Common myeloid progenitor, CD34-positive (primary cell): ENCODE results near the gene ZBTB25.

Experiments used
- CTCF ChIA-PET: fragments of 350-600 bp; sonication (Branson Sonifier 250); formaldehyde crosslinking; loops from one replicate; lab custom pipeline; 2021; ENCODE audit warnings: antibody characterized with exemption; lab: Charles Lee
- POLR2A ChIA-PET: fragments of 350-600 bp; sonication (Branson Sonifier 250); formaldehyde crosslinking; loops from one replicate; lab custom pipeline; 2021; ENCODE audit warnings: antibody characterized with exemption; lab: Charles Lee
- DNase-seq, 3 donors: peaks; one replicate each; pipeline versions ENCODE4 v3.0.0 to v3.0.0-alpha.2; 2013
- H3K27ac ChIP-seq, 2 experiments: 1 replicate in 1 of 2; 2 replicates in 1 of 2; pipeline ENCODE4 v1.7.0; 2013; ENCODE audit warnings: inconsistent platforms in 2 of 2, low read length in 2 of 2, mild to moderate bottlenecking in 2 of 2, low read depth in 1 of 2, moderate library complexity in 1 of 2; ENCODE audit not compliant: severe bottlenecking in 2 of 2, insufficient read depth in 1 of 2, poor library complexity in 1 of 2
- H3K27me3 ChIP-seq, 5 experiments: replicated peaks in 2 of 5; 1 replicate in 3 of 5; 2 replicates in 2 of 5; pipeline versions ENCODE4 v1.6.1 to v1.7.0; 2013; ENCODE audit warnings: low read length in 4 of 5, mild to moderate bottlenecking in 2 of 5, moderate library complexity in 2 of 5, inconsistent platforms in 1 of 5; ENCODE audit not compliant: insufficient read depth in 5 of 5, control insufficient read depth in 4 of 5
- H3K36me3 ChIP-seq, 4 experiments: 1 replicate in 2 of 4; 2 replicates in 2 of 4; pipeline versions ENCODE4 v1.6.1 to v1.7.0; 2013; ENCODE audit warnings: low read length in 3 of 4, control low read depth in 1 of 4, mild to moderate bottlenecking in 1 of 4; ENCODE audit not compliant: control insufficient read depth in 4 of 4, insufficient read depth in 4 of 4
- H3K4me1 ChIP-seq, 4 experiments: 1 replicate in 3 of 4; 2 replicates in 1 of 4; pipeline versions ENCODE4 v1.6.1 to v1.7.1; 2013; ENCODE audit warnings: low read length in 3 of 4, mild to moderate bottlenecking in 3 of 4, control low read depth in 1 of 4, inconsistent platforms in 1 of 4, moderate library complexity in 1 of 4; ENCODE audit not compliant: control insufficient read depth in 4 of 4, insufficient read depth in 4 of 4; ENCODE audit errors: control extremely low read depth in 1 of 4
- H3K4me3 ChIP-seq, 7 experiments: 1 replicate in 4 of 7; 2 replicates in 3 of 7; pipeline versions ENCODE4 v1.5.1 to v1.7.0; 2013; ENCODE audit warnings: mild to moderate bottlenecking in 7 of 7, low read length in 6 of 7, moderate library complexity in 6 of 7, inconsistent platforms in 2 of 7, low read depth in 2 of 7, control low read depth in 1 of 7; ENCODE audit not compliant: insufficient read depth in 4 of 7, control insufficient read depth in 1 of 7; ENCODE audit errors: extremely low read depth in 1 of 7
- H3K9me3 ChIP-seq, 5 experiments: 1 replicate in 4 of 5; 2 replicates in 1 of 5; pipeline versions ENCODE4 v1.6.1 to v1.7.1; 2013; ENCODE audit warnings: low read length in 4 of 5, mild to moderate bottlenecking in 2 of 5, inconsistent platforms in 1 of 5, low read depth in 1 of 5, moderate library complexity in 1 of 5; ENCODE audit not compliant: control insufficient read depth in 4 of 5, insufficient read depth in 2 of 5; ENCODE audit errors: control extremely low read depth in 1 of 5
- WGBS: methylation state at CpG from one replicate; pipeline ENCODE4 v1.1.5; 2013; ENCODE audit not compliant: insufficient coverage; 5-methylcytosine and 5-hydroxymethylcytosine counted together

ZBTB25 gene

DNA sequence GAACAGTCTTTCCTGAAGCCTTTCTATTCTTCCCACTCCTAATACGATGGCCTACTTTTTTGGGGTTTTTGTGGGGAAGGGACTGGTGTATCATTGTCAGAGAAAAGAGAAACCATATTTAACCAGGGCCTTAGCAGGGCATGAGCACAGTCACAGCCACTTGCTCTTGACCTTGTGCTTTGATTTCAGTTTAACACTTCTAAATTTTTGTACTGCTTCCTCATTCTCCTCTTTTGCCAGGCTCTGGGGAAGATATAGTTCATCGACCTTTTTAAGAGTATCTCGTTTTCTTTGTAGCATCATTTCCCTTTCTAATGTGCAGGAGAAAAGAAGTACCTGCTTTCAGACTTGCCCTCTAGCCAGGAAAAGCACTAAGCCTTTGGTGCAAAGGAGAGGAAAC lies 3.1 kb upstream of the ZBTB25 start:
- no CpG with 5 or more reads among the region's 3 CpGs for WGBS
- peak overlapping the region in 1 of 2 experiments; percentile 5 for H3K27ac ChIP-seq
- no peaks in the 10 kb centered on the region for H3K36me3 ChIP-seq
- peak overlapping the region in 5 of 7 experiments; percentile 3 to 63 (median 40) for H3K4me3 ChIP-seq
- ChIA-PET POLR2A (no interaction called here), CTCF (no interaction called here)
- peaks cover 33 to 75% (median 65%) of the 10 kb centered on the region in 4 experiments for H3K4me1 ChIP-seq
- peak in 1 of 3 donors; percentile 20 for DNase-seq
- no peaks in the 10 kb centered on the region for H3K27me3 ChIP-seq
- no peaks in the 10 kb centered on the region for H3K9me3 ChIP-seq

DNA sequence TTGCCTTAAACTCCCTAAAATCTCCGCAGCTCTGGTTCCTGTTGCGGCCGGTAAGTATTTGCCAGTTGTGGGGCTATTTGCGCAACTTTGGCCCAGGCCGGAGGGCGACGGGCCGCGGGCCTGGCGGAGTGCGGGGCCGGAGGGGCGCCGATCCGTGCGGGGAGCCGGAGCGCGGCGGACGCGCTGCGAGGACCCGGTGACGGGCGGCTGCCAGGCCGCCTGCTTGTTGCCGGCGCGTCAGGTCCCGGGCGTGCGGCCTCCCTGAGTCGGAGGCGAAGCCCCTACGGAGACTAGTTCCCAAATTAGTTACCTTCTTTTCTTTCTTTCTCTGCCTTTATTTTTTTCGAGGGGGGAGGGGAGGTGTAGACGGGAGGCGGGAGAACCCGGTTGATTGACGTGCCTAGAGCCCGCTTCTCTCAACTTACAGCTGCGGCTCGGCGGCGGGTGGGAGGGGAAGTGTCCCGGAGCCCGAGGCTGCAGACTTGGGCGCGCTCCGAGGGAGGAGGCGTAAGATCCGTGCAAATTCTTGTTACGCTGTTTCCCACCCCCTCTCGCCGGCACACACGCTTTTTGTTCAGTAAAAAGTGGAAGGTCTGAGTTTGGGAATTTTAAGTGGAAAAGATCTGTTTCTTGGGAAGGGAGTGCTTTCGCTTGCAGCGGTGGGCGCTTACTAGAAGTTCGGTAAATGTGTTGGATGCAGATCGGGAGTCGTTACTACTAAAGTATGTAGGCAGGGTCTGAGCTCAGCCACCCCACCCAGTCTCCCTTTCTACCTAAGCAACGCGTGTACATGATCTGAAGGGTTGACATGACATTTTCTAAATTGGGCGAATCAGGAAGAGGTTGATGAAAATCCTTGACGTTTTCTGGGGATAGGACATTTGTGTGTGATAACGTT lies 1.5 kb upstream of the ZBTB25 start:
- CTCF ChIA-PET: interaction anchor here (0.7 to 1.0 kb wide), 3 partner anchors 20 to 308 kb away, joined by 3 to 5 read pairs (median 3); no protein-coding TSS in a partner anchor
- Histone ChIP-seq H3K9me3 (no peaks in the 10 kb centered on the region), H3K4me3 (peak overlapping the region; percentile 75 to 97 (median 90)), H3K27me3 (no peaks in the 10 kb centered on the region), H3K36me3 (no peaks in the 10 kb centered on the region), H3K27ac (peak overlapping the region; percentile 97 to 99), H3K4me1 (peaks cover 33 to 74% (median 59%) of the 10 kb centered on the region in 4 experiments)
- WGBS: under 1% methylated on average over 48 of the region's 68 CpGs
- POLR2A ChIA-PET: interaction anchor here (1.0 to 2.7 kb wide), 6 partner anchors 10 to 167 kb away, joined by 3 to 8 read pairs (median 3); no protein-coding TSS in a partner anchor
- DNase-seq: peak; percentile 77 to 91 (median 89)

DNA sequence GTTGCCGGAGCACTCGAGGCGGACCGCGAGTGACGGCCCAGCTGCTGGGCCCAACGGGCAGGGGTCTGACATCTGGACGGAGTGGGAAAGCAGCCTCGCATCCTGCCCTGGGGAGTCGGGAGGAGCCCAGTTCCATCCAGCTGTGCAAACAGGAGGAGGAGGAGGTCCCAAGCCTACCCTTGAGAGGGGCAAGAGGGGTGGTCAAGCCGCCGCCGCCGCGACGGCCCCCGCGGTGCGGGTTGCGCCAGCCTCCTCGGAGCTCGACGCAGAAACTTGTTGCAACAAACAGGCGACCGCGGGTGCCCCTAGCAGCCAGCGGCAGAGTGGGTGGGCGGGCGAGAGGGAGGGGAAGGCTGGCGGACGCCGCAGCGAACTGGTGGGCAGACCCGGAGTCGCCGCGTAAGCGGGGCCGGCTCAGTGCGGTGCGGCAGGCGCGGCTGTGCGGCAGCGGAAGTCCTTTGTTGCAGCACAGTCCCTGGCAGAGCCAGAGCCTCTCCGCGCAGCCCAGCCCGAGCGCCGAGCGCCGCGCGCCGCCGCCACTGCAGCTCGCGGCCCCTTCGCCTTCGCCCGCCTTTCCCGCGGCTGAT lies 765 bp upstream of the ZBTB25 start, which contains the start of gene ZBTB1:
Gene ZBTB1 (plus strand): TSS at position 461 of the 587 bp plus-strand sequence. CDS start 16,735 bp downstream, outside the sequence.
- no peaks in the 10 kb centered on the region for H3K36me3 ChIP-seq
- peak within 1 kb of the TSS; percentile 97 to 99 for H3K27ac ChIP-seq
- H3K4me3 ChIP-seq: peak within 1 kb of the TSS; percentile 75 to 97 (median 90)
- ChIA-PET POLR2A (interaction anchor here (1.0 to 2.7 kb wide), 6 partner anchors 9 to 166 kb away, joined by 3 to 8 read pairs (median 3); no protein-coding TSS in a partner anchor), CTCF (interaction anchor here (0.7 to 0.8 kb wide), 2 partner anchors 19 to 307 kb away, joined by 3 read pairs; no protein-coding TSS in a partner anchor)
- no peaks in the 10 kb centered on the region for H3K27me3 ChIP-seq
- no peaks in the 10 kb centered on the region for H3K9me3 ChIP-seq
- H3K4me1 ChIP-seq: peaks cover 33 to 74% (median 61%) of the 10 kb centered on the region in 4 experiments
- DNase-seq: peak; percentile 88 to 96 (median 95)
- WGBS: under 1% methylated on average over 60 of the region's 63 CpGs

DNA sequence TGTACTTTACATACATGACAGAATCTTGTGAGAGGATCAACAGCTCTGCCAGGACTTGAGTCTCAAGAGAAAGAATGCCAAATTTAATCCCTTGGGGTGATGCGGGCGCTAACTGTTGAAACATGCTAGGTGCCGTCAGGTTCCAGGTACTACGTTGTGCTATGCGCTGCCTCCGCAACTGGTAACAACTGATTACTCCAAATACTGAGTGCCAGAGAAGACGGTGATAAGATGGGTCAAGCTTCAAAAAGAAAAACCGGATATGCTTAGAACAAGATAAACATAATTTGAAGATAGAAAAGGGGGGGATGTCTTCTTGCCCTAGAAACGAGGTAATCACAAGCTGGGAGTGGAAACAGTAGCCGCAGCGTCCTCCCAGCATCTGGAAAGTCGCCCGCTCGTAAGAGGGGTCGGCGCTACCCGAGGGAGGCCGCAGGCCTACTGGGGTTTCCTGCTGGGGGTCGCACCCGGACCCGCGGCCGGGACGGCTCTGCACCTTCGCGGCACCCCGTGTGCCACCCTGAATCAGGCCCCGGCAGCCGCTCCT lies 678 bp downstream of the ZBTB25 start:
- H3K36me3 ChIP-seq: no peaks in the 10 kb centered on the region
- ChIA-PET CTCF (interaction anchor here (0.7 to 3.2 kb wide), 6 partner anchors 8 to 136 kb away, joined by 3 to 16 read pairs (median 4); no protein-coding TSS in a partner anchor), POLR2A (interaction anchor here (0.9 to 1.7 kb wide), 3 partner anchors 10 to 165 kb away, joined by 3 to 5 read pairs (median 3); no protein-coding TSS in a partner anchor)
- peaks cover 31 to 61% (median 51%) of the 10 kb centered on the region in 4 experiments for H3K4me1 ChIP-seq
- peak overlapping the region; percentile 75 to 97 (median 90) for H3K4me3 ChIP-seq
- peak; percentile 27 to 58 (median 44) for DNase-seq
- 1% methylated on average over 26 of the region's 29 CpGs for WGBS
- H3K27ac ChIP-seq: peak overlapping the region; percentile 97 to 99
- H3K9me3 ChIP-seq: no peaks in the 10 kb centered on the region
- no peaks in the 10 kb centered on the region for H3K27me3 ChIP-seq

DNA sequence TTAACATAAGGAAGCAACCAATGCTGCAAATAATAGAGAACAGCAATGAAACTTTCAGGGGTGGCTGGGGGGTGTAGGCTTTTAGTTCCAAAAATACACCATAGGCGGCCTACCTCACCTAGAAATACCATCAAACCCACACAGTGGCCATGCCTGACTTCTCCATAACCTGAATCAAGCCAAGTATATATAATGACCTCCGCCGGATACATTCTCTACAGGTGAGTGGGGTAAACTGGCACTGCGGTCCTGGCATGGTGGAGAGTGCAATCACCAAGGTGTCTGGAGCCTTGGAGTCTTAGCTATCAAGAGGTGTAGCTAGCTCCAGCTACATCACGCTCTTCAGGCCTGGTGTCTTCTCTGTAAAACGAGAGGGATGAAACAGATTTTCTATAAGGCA lies 1.2 kb downstream of the ZBTB25 start:
- peak overlapping the region in 6 of 7 experiments; percentile 75 to 96 (median 86) for H3K4me3 ChIP-seq
- DNase-seq: peak in 1 of 3 donors; percentile 30
- ChIA-PET CTCF (interaction anchor here (0.7 to 3.2 kb wide), 7 partner anchors 9 to 135 kb away, joined by 3 to 16 read pairs (median 4); no protein-coding TSS in a partner anchor), POLR2A (interaction anchor here (0.9 to 1.1 kb wide), 2 partner anchors 9 to 42 kb away, joined by 3 to 5 read pairs; no protein-coding TSS in a partner anchor)
- peaks cover 0 to 3% (median under 1%) of the 10 kb centered on the region in 4 experiments for H3K36me3 ChIP-seq
- no peaks in the 10 kb centered on the region for H3K27me3 ChIP-seq
- H3K27ac ChIP-seq: peak overlapping the region; percentile 97 to 99
- 65% methylated on average over 5 of the region's 6 CpGs for WGBS
- H3K4me1 ChIP-seq: peaks cover 28 to 56% (median 47%) of the 10 kb centered on the region in 4 experiments
- no peaks in the 10 kb centered on the region for H3K9me3 ChIP-seq

DNA sequence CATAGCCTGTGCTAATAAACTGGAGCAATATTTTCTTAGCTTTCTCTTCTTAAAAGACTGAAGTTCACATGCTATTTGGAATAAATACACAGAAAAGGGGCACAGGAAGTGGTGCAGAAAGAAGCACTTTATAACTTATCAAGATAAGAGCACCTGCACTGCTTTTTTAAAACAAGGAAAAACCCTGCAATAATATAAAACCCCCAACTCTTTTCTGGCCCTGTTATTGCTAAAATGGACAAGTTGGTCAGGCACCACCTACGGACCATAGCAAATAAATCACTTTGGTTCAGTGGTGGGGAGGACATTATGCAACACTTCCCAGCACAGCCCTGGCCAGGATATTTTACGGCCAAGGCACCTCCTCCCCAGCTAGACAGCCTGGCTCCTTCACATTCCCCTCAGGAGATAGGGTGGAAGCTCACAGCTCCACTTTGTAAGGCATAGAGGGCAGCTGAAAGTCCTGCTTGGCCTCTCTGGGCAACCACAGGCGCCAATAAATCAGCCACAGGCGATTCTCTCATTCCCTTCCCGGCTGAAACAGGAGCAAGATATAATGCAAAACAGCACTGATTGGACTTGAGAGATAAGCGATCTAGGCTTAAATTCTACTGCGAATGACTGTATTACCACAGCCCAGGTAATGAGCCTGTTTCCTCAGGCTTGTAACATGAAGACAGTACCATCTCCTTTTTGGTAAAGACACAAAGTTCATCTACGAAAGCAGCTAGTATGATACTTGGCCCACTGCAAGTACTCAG lies 2.0 kb downstream of the ZBTB25 start:
- Histone ChIP-seq H3K9me3 (no peaks in the 10 kb centered on the region), H3K36me3 (peaks cover 0 to 3% (median 2%) of the 10 kb centered on the region in 4 experiments), H3K27ac (peak overlapping the region in 1 of 2 experiments; percentile 19), H3K4me3 (peak overlapping the region in 4 of 7 experiments; percentile 19 to 82 (median 36)), H3K4me1 (peaks cover 23 to 47% (median 40%) of the 10 kb centered on the region in 4 experiments), H3K27me3 (no peaks in the 10 kb centered on the region)
- CTCF ChIA-PET: interaction anchor here (0.8 to 3.2 kb wide), 7 partner anchors 9 to 135 kb away, joined by 3 to 16 read pairs (median 5); no protein-coding TSS in a partner anchor
- peak in 2 of 3 donors; percentile 28 to 38 for DNase-seq
- 33% methylated on average over 7 of the region's 8 CpGs for WGBS
- POLR2A ChIA-PET: no interaction called here
